Activated CD4-positive, alpha-beta T cell treated with anti-CD3 and anti-CD28 coated beads, Interleukin-2, amount 50 U/mL, for 48 hours (primary cell): ENCODE measurements around the gene DNAH5.
"Not testable (repeated sequence)": the region's sequence is repeated elsewhere in the genome, so short reads cannot be mapped to it uniquely, and the experiment has no call there.

ENCODE experiments used
- DNase-seq, 2 experiments: peaks; one replicate each; pipeline ENCODE4 v3.0.0-alpha.2; 2020

The DNAH5 gene

GRCh38 chr5:13944560-13945199 is at the start of gene DNAH5:
Gene DNAH5, minus strand, starts transcription at chr5:13944688. Its CDS starts 250 bp downstream, at chr5:13944438.
- DNase-seq = no peak

- DNase-seq = no peak
Observed at GRCh38 chr5:13993926-13994325, 49.4 kb upstream of the DNAH5 start.

- DNase-seq = no peak
Observed at GRCh38 chr5:13992795-13993194, 48.3 kb upstream of the DNAH5 start.

- DNase-seq = no peak
Observed at GRCh38 chr5:13991365-13991764, 46.9 kb upstream of the DNAH5 start.

- DNase-seq = no peak
Observed at GRCh38 chr5:13990896-13991295, 46.4 kb upstream of the DNAH5 start.

- no peak for DNase-seq
Observed at GRCh38 chr5:13989832-13990231, 45.3 kb upstream of the DNAH5 start.

GRCh38 chr5:13987843-13988464 is 43.5 kb upstream of the DNAH5 start:
- DNase-seq = peak; percentile 11 to 23

GRCh38 chr5:13985731-13986418 is 41.4 kb upstream of the DNAH5 start:
- no peak for DNase-seq

- not testable (repeated sequence) for DNase-seq
Observed at GRCh38 chr5:13984888-13985287, 40.4 kb upstream of the DNAH5 start.

- no peak for DNase-seq
Observed at GRCh38 chr5:13976867-13977830, 32.7 kb upstream of the DNAH5 start.

- DNase-seq = no peak
Observed at GRCh38 chr5:13976223-13976622, 31.7 kb upstream of the DNAH5 start.

- no peak for DNase-seq
Observed at GRCh38 chr5:13975246-13975645, 30.8 kb upstream of the DNAH5 start.

- no peak for DNase-seq
Observed at GRCh38 chr5:13973724-13974123, 29.2 kb upstream of the DNAH5 start.

- DNase-seq = no peak
Observed at GRCh38 chr5:13972029-13972428, 27.5 kb upstream of the DNAH5 start.

- DNase-seq = no peak
Observed at GRCh38 chr5:13957032-13957645, 12.7 kb upstream of the DNAH5 start.

GRCh38 chr5:13956471-13956870 is 12.0 kb upstream of the DNAH5 start:
- no peak for DNase-seq

- no peak for DNase-seq
Observed at GRCh38 chr5:13955896-13956295, 11.4 kb upstream of the DNAH5 start.

GRCh38 chr5:13946111-13946510 is 1.6 kb upstream of the DNAH5 start:
- no peak for DNase-seq

GRCh38 chr5:13945271-13945670 is 783 bp upstream of the DNAH5 start:
- no peak for DNase-seq

GRCh38 chr5:13943676-13944075 is 812 bp downstream of the DNAH5 start:
- no peak for DNase-seq

GRCh38 chr5:13941468-13941867 is 3.0 kb downstream of the DNAH5 start:
- no peak for DNase-seq

- no peak for DNase-seq
Observed at GRCh38 chr5:13939638-13940037, 4.8 kb downstream of the DNAH5 start.

- no peak for DNase-seq
Observed at GRCh38 chr5:13934921-13935320, 9.6 kb downstream of the DNAH5 start.
